GM12801 (cell line): ENCODE data around the gene SLC17A9.

Experiments
- CTCF ChIP-seq: IDR thresholded peaks from one replicate; pipeline ENCODE4 v1.5.1; 2011; ENCODE audit warnings: control low read depth; ENCODE audit not compliant: insufficient read length; ENCODE audit errors: extremely low read depth

SLC17A9 gene

GRCh38 chr20:62916703-62917476, 35.6 kb upstream of the SLC17A9 start:
- TF ChIP-seq CTCF, result no peak

DNA sequence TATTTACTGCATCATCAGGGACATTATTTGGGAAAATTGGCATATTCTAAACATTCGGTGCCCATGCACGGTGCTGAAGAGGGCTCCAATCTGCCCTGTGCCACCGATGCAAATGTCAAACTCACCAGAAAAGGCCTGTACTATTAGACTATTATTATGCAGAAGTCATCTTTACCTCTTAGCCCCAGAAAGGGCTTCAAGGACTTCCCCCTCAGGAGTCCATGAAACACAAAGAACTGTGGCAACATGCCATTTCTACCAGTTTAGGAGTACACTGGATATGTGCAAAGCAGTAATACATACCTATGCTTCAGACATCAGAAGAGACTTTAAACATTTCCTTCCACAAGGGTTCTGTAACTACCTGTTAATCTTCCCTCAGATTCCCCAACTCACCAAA, 34.8 kb upstream of the SLC17A9 start:
- no peak for TF ChIP-seq CTCF

- TF ChIP-seq CTCF, result no peak
Observed at GRCh38 chr20:62918147-62918546, 34.4 kb upstream of the SLC17A9 start.

GRCh38 chr20:62918831-62919230, 33.7 kb upstream of the SLC17A9 start:
- no peak for TF ChIP-seq CTCF

DNA sequence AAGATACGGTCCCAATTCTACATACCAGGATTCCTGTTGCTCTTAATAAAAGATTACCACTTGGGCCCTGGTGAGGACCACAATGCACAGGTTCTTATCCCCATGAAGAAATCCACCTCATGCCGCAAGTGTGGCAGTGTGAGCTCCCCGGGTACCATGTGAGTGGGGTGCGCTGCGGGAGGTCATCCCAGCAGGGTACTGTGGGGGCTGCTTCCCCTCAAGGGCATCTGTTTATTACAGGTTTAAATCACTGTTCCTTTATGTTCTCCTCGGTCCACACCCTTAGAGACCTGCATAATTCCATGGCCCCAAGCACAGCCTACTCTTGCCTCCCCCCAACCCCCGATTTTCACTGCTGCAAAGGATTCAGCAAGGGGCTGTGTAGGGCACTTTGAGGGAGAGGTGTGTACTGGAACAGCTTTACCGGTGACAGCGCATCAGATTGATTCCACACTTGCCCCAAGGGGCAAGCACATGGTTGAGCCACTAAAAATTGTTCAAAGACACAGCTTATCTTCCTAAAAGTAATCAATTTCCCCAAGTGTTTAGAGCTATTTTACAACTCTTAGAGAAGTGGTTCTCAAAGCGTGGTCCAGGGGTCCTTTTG, 32.4 kb upstream of the SLC17A9 start:
- TF ChIP-seq CTCF, result no peak

- no peak for TF ChIP-seq CTCF
Observed at GRCh38 chr20:62921119-62921687, 31.3 kb upstream of the SLC17A9 start.

GRCh38 chr20:62922451-62922921, 30.0 kb upstream of the SLC17A9 start:
- TF ChIP-seq CTCF, result no peak
